GM12865 (cell line): ENCODE data around the gene FARS2.

Experiments used
- DNase-seq: peaks from one replicate; pipeline ENCODE4 v3.0.0; 2010; ENCODE audit warnings: low read depth
- H3K4me3 ChIP-seq: 2 replicates; pipeline ENCODE4 v1.5.1; 2011; ENCODE audit warnings: mild to moderate bottlenecking, low read depth, low read length, control low read depth
- CTCF ChIP-seq: IDR thresholded peaks from 2 replicates; pipeline ENCODE4 v1.5.1; 2011; ENCODE audit warnings: low read length, control low read depth, low read depth, inconsistent platforms; ENCODE audit not compliant: insufficient read depth; ENCODE audit errors: missing control alignments

The FARS2 gene

GRCh38 chr6:5595184-5595583 lies 333.9 kb downstream of the FARS2 start:
- no peak for DNase-seq
- no peak overlapping the region for H3K4me3 ChIP-seq
- TF ChIP-seq CTCF, result no peak

- no peak for DNase-seq
- no peak overlapping the region for H3K4me3 ChIP-seq
- TF ChIP-seq CTCF, result no peak
These were observed 336.1 kb downstream of the FARS2 start for GRCh38 chr6:5597413-5597812.

GRCh38 chr6:5598123-5598522 lies 336.8 kb downstream of the FARS2 start:
- no peak overlapping the region for H3K4me3 ChIP-seq
- no peak for TF ChIP-seq CTCF
- DNase-seq, result no peak

GRCh38 chr6:5599127-5599526 lies 337.8 kb downstream of the FARS2 start:
- no peak for TF ChIP-seq CTCF
- H3K4me3 ChIP-seq, result no peak overlapping the region
- no peak for DNase-seq

- no peak for TF ChIP-seq CTCF
- no peak for DNase-seq
These were observed 344.6 kb downstream of the FARS2 start for GRCh38 chr6:5605937-5606336.

GRCh38 chr6:5606546-5606945 lies 345.2 kb downstream of the FARS2 start:
- DNase-seq, result no peak
- no peak overlapping the region for H3K4me3 ChIP-seq
- no peak for TF ChIP-seq CTCF

More at GRCh38 chr6:5605937-5606336, 344.6 kb downstream of the FARS2 start:
- no peak overlapping the region for H3K4me3 ChIP-seq

GRCh38 chr6:5610640-5611039 lies 349.3 kb downstream of the FARS2 start:
- H3K4me3 ChIP-seq, result no peak overlapping the region
- no peak for TF ChIP-seq CTCF
- DNase-seq, result no peak
